Measurements from ENCODE around the gene TRIM66. TPM values are rescaled to one million over a fixed set of nuclear protein-coding genes. Genes with fewer than 3 reads are reported as not detected.
A peak's percentile ranks its signal among the peaks of the same experiment; 100 is the strongest.

The TRIM66 gene
- polyA plus RNA-seq, result 1 to 10 TPM; 2.0 to 4.8 TPM

- WGBS, 2 donors, result 0 to 1% methylated on average over 65 to 67 of the region's 67 CpGs
- H3K36me3 ChIP-seq (ENCODE audit: control insufficient read depth in 2 of 2, insufficient read depth in 2 of 2, low read length in 1 of 2), result peaks cover 6 to 10% of the 10 kb centered on the region in 2 donors
- no peaks in the 10 kb centered on the region for H3K27me3 ChIP-seq (ENCODE audit: control insufficient read depth in 1 of 2, insufficient read depth in 2 of 2, low read length in 2 of 2)
- peaks cover 0 to 4% of the 10 kb centered on the region in 2 donors for H3K4me1 ChIP-seq (ENCODE audit: control insufficient read depth in 2 of 2, insufficient read depth in 2 of 2, low read length in 1 of 2)
- H3K4me3 ChIP-seq (ENCODE audit: low read depth in 1 of 2, low read length in 2 of 2), result peak within 1 kb of the TSS; percentile 77 to 94
- H3K9me3 ChIP-seq (ENCODE audit: control insufficient read depth in 2 of 2, insufficient read depth in 1 of 2, low read depth in 1 of 2, low read length in 1 of 2), result no peaks in the 10 kb centered on the region
- peak within 1 kb of the TSS; percentile 93 to 99 for H3K27ac ChIP-seq (ENCODE audit: low read depth in 2 of 2, low read length in 1 of 2)
Measured at GRCh38 chr11:8682303-8683114, at the start of gene TRIM66, which contains the start of gene RPL27A. TSS of gene TRIM66 (minus strand) at chr11:8682665. CDS start at chr11:8672274, 10,391 bp downstream. TSS of gene RPL27A (plus strand) at chr11:8682792. CDS start at chr11:8682814, 22 bp downstream.

- H3K27me3 ChIP-seq (ENCODE audit: control insufficient read depth in 1 of 2, insufficient read depth in 2 of 2, low read length in 2 of 2), result no peaks in the 10 kb centered on the region
- H3K4me1 ChIP-seq (ENCODE audit: control insufficient read depth in 2 of 2, insufficient read depth in 2 of 2, low read length in 1 of 2), result peaks cover 10 to 14% of the 10 kb centered on the region in 2 donors
- peaks cover 0 to 7% of the 10 kb centered on the region in 2 donors for H3K36me3 ChIP-seq (ENCODE audit: control insufficient read depth in 2 of 2, insufficient read depth in 2 of 2, low read length in 1 of 2)
- no peaks in the 10 kb centered on the region for H3K9me3 ChIP-seq (ENCODE audit: control insufficient read depth in 2 of 2, insufficient read depth in 1 of 2, low read depth in 1 of 2, low read length in 1 of 2)
- no peak overlapping the region for H3K4me3 ChIP-seq (ENCODE audit: low read depth in 1 of 2, low read length in 2 of 2)
- H3K27ac ChIP-seq (ENCODE audit: low read depth in 2 of 2, low read length in 1 of 2), result peak overlapping the region; percentile 42 to 73
- WGBS, 2 donors, result 62 to 73% methylated on average over 3 of the region's 3 CpGs
Measured at GRCh38 chr11:8731647-8732323, 49.3 kb upstream of the TRIM66 start.

GRCh38 chr11:8730697-8731020, 48.2 kb upstream of the TRIM66 start:
- WGBS, 2 donors, result 92 to 93% methylated on average over 23 of the region's 23 CpGs
- Histone ChIP-seq H3K27me3 (ENCODE audit: control insufficient read depth in 1 of 2, insufficient read depth in 2 of 2, low read length in 2 of 2) (no peaks in the 10 kb centered on the region), H3K4me1 (ENCODE audit: control insufficient read depth in 2 of 2, insufficient read depth in 2 of 2, low read length in 1 of 2) (peaks cover 10 to 14% of the 10 kb centered on the region in 2 donors), H3K9me3 (ENCODE audit: control insufficient read depth in 2 of 2, insufficient read depth in 1 of 2, low read depth in 1 of 2, low read length in 1 of 2) (no peaks in the 10 kb centered on the region), H3K27ac (ENCODE audit: low read depth in 2 of 2, low read length in 1 of 2) (no peak overlapping the region), H3K4me3 (ENCODE audit: low read depth in 1 of 2, low read length in 2 of 2) (no peak overlapping the region), H3K36me3 (ENCODE audit: control insufficient read depth in 2 of 2, insufficient read depth in 2 of 2, low read length in 1 of 2) (peaks cover 0 to 3% of the 10 kb centered on the region in 2 donors)

GRCh38 chr11:8729837-8730696, 47.6 kb upstream of the TRIM66 start:
- Histone ChIP-seq H3K27ac (ENCODE audit: low read depth in 2 of 2, low read length in 1 of 2) (peak overlapping the region in 1 of 2 donors; percentile 1), H3K27me3 (ENCODE audit: control insufficient read depth in 1 of 2, insufficient read depth in 2 of 2, low read length in 2 of 2) (no peaks in the 10 kb centered on the region), H3K36me3 (ENCODE audit: control insufficient read depth in 2 of 2, insufficient read depth in 2 of 2, low read length in 1 of 2) (peaks cover 0 to 3% of the 10 kb centered on the region in 2 donors), H3K4me1 (ENCODE audit: control insufficient read depth in 2 of 2, insufficient read depth in 2 of 2, low read length in 1 of 2) (peaks cover 7 to 14% of the 10 kb centered on the region in 2 donors), H3K4me3 (ENCODE audit: low read depth in 1 of 2, low read length in 2 of 2) (no peak overlapping the region), H3K9me3 (ENCODE audit: control insufficient read depth in 2 of 2, insufficient read depth in 1 of 2, low read depth in 1 of 2, low read length in 1 of 2) (no peaks in the 10 kb centered on the region)
- WGBS, 2 donors, result 86 to 90% methylated on average over 38 of the region's 38 CpGs

GRCh38 chr11:8729067-8729466, 46.6 kb upstream of the TRIM66 start:
- WGBS, 2 donors, result 76 to 81% methylated on average over 6 of the region's 6 CpGs
- H3K36me3 ChIP-seq (ENCODE audit: control insufficient read depth in 2 of 2, insufficient read depth in 2 of 2, low read length in 1 of 2), result peaks cover 0 to 8% of the 10 kb centered on the region in 2 donors
- H3K27me3 ChIP-seq (ENCODE audit: control insufficient read depth in 1 of 2, insufficient read depth in 2 of 2, low read length in 2 of 2), result no peaks in the 10 kb centered on the region
- no peak overlapping the region for H3K4me3 ChIP-seq (ENCODE audit: low read depth in 1 of 2, low read length in 2 of 2)
- H3K27ac ChIP-seq (ENCODE audit: low read depth in 2 of 2, low read length in 1 of 2), result peak overlapping the region; percentile 36 to 56
- peaks cover 7 to 14% of the 10 kb centered on the region in 2 donors for H3K4me1 ChIP-seq (ENCODE audit: control insufficient read depth in 2 of 2, insufficient read depth in 2 of 2, low read length in 1 of 2)
- no peaks in the 10 kb centered on the region for H3K9me3 ChIP-seq (ENCODE audit: control insufficient read depth in 2 of 2, insufficient read depth in 1 of 2, low read depth in 1 of 2, low read length in 1 of 2)

- H3K4me3 ChIP-seq (ENCODE audit: low read depth in 1 of 2, low read length in 2 of 2), result no peak overlapping the region
- no peaks in the 10 kb centered on the region for H3K27me3 ChIP-seq (ENCODE audit: control insufficient read depth in 1 of 2, insufficient read depth in 2 of 2, low read length in 2 of 2)
- peak overlapping the region; percentile 23 to 56 for H3K27ac ChIP-seq (ENCODE audit: low read depth in 2 of 2, low read length in 1 of 2)
- H3K9me3 ChIP-seq (ENCODE audit: control insufficient read depth in 2 of 2, insufficient read depth in 1 of 2, low read depth in 1 of 2, low read length in 1 of 2), result no peaks in the 10 kb centered on the region
- peaks cover 0 to 8% of the 10 kb centered on the region in 2 donors for H3K36me3 ChIP-seq (ENCODE audit: control insufficient read depth in 2 of 2, insufficient read depth in 2 of 2, low read length in 1 of 2)
- H3K4me1 ChIP-seq (ENCODE audit: control insufficient read depth in 2 of 2, insufficient read depth in 2 of 2, low read length in 1 of 2), result peaks cover 7 to 12% of the 10 kb centered on the region in 2 donors
- 53 to 64% methylated on average over 4 of the region's 4 CpGs for WGBS, 2 donors
Measured at GRCh38 chr11:8728563-8728962, 46.1 kb upstream of the TRIM66 start.

GRCh38 chr11:8726395-8726794, 43.9 kb upstream of the TRIM66 start:
- H3K4me1 ChIP-seq (ENCODE audit: control insufficient read depth in 2 of 2, insufficient read depth in 2 of 2, low read length in 1 of 2), result peaks cover 10 to 11% of the 10 kb centered on the region in 2 donors
- H3K27me3 ChIP-seq (ENCODE audit: control insufficient read depth in 1 of 2, insufficient read depth in 2 of 2, low read length in 2 of 2), result no peaks in the 10 kb centered on the region
- peaks cover 0 to 8% of the 10 kb centered on the region in 2 donors for H3K36me3 ChIP-seq (ENCODE audit: control insufficient read depth in 2 of 2, insufficient read depth in 2 of 2, low read length in 1 of 2)
- no peak overlapping the region for H3K4me3 ChIP-seq (ENCODE audit: low read depth in 1 of 2, low read length in 2 of 2)
- H3K27ac ChIP-seq (ENCODE audit: low read depth in 2 of 2, low read length in 1 of 2), result peak overlapping the region in 1 of 2 donors; percentile 62
- H3K9me3 ChIP-seq (ENCODE audit: control insufficient read depth in 2 of 2, insufficient read depth in 1 of 2, low read depth in 1 of 2, low read length in 1 of 2), result no peaks in the 10 kb centered on the region
- 88 to 91% methylated on average over 4 of the region's 4 CpGs for WGBS, 2 donors

GRCh38 chr11:8724682-8725081, 42.2 kb upstream of the TRIM66 start:
- no peak overlapping the region for H3K4me3 ChIP-seq (ENCODE audit: low read depth in 1 of 2, low read length in 2 of 2)
- H3K27ac ChIP-seq (ENCODE audit: low read depth in 2 of 2, low read length in 1 of 2), result no peak overlapping the region
- no peaks in the 10 kb centered on the region for H3K27me3 ChIP-seq (ENCODE audit: control insufficient read depth in 1 of 2, insufficient read depth in 2 of 2, low read length in 2 of 2)
- peaks cover 0 to 5% of the 10 kb centered on the region in 2 donors for H3K36me3 ChIP-seq (ENCODE audit: control insufficient read depth in 2 of 2, insufficient read depth in 2 of 2, low read length in 1 of 2)
- WGBS, 2 donors, result 84 to 91% methylated on average over 7 of the region's 7 CpGs
- peaks cover 10 to 21% of the 10 kb centered on the region in 2 donors for H3K4me1 ChIP-seq (ENCODE audit: control insufficient read depth in 2 of 2, insufficient read depth in 2 of 2, low read length in 1 of 2)
- no peaks in the 10 kb centered on the region for H3K9me3 ChIP-seq (ENCODE audit: control insufficient read depth in 2 of 2, insufficient read depth in 1 of 2, low read depth in 1 of 2, low read length in 1 of 2)

- Histone ChIP-seq H3K36me3 (ENCODE audit: control insufficient read depth in 2 of 2, insufficient read depth in 2 of 2, low read length in 1 of 2) (peaks cover 0 to 5% of the 10 kb centered on the region in 2 donors), H3K27ac (ENCODE audit: low read depth in 2 of 2, low read length in 1 of 2) (peak overlapping the region; percentile 17 to 24), H3K4me1 (ENCODE audit: control insufficient read depth in 2 of 2, insufficient read depth in 2 of 2, low read length in 1 of 2) (peaks cover 12 to 28% of the 10 kb centered on the region in 2 donors)
Measured at GRCh38 chr11:8723711-8724110, 41.2 kb upstream of the TRIM66 start.

More at GRCh38 chr11:8723711-8724110, 41.2 kb upstream of the TRIM66 start:
- H3K4me3 ChIP-seq (ENCODE audit: low read depth in 1 of 2, low read length in 2 of 2), result no peak overlapping the region
- no peaks in the 10 kb centered on the region for H3K27me3 ChIP-seq (ENCODE audit: control insufficient read depth in 1 of 2, insufficient read depth in 2 of 2, low read length in 2 of 2)
- 92 to 96% methylated on average over 7 of the region's 7 CpGs for WGBS, 2 donors
- no peaks in the 10 kb centered on the region for H3K9me3 ChIP-seq (ENCODE audit: control insufficient read depth in 2 of 2, insufficient read depth in 1 of 2, low read depth in 1 of 2, low read length in 1 of 2)

Data from esophagus (tissue), 2 donors.